HG02943 (cell line): Measurements from ENCODE around the gene S100A14.
"Not testable (repeated sequence)": the region's sequence is repeated elsewhere in the genome, so short reads cannot be mapped to it uniquely, and the experiment has no call there.

Experiments used
- ATAC-seq: cut with Tn5 transposase; IDR thresholded peaks from one replicate; pipeline ENCODE4 v1.9.1; 2021; ENCODE audit warnings: mild to moderate bottlenecking, low read depth, moderate library complexity; ENCODE audit not compliant: unreplicated experiment

S100A14 gene

GRCh38 chr1:153640213-153640612 lies 24.1 kb upstream of the S100A14 start:
- ATAC-seq, result not testable (repeated sequence)

GRCh38 chr1:153639280-153639679 lies 23.2 kb upstream of the S100A14 start:
- no peak for ATAC-seq

- ATAC-seq, result no peak
Measured at GRCh38 chr1:153638261-153638660, 22.1 kb upstream of the S100A14 start.

- ATAC-seq, result no peak
Measured at GRCh38 chr1:153636312-153636711, 20.2 kb upstream of the S100A14 start.

GRCh38 chr1:153635872-153636271 lies 19.7 kb upstream of the S100A14 start:
- no peak for ATAC-seq

GRCh38 chr1:153633754-153634665 lies 17.9 kb upstream of the S100A14 start, which contains the start of gene CHTOP:
CHTOP (plus strand) TSS chr1:153634066; CDS start chr1:153636589, 2,523 bp downstream.
- ATAC-seq, result peak; percentile 78

GRCh38 chr1:153633161-153633753 lies 17.1 kb upstream of the S100A14 start:
- ATAC-seq, result no peak

- ATAC-seq, result no peak
Measured at GRCh38 chr1:153631047-153632022, 15.2 kb upstream of the S100A14 start.

GRCh38 chr1:153630384-153630783 lies 14.3 kb upstream of the S100A14 start:
- no peak for ATAC-seq

GRCh38 chr1:153629971-153630370 lies 13.8 kb upstream of the S100A14 start:
- ATAC-seq, result no peak

GRCh38 chr1:153629343-153629665 lies 13.2 kb upstream of the S100A14 start:
- no peak for ATAC-seq

GRCh38 chr1:153628638-153629342 lies 12.7 kb upstream of the S100A14 start:
- no peak for ATAC-seq

GRCh38 chr1:153627715-153628626 lies 11.8 kb upstream of the S100A14 start, which contains the start of gene S100A1:
S100A1 (plus strand) TSS chr1:153628434; CDS start chr1:153630522, 2,088 bp downstream.
- ATAC-seq, result no peak

GRCh38 chr1:153626904-153627714 lies 11.0 kb upstream of the S100A14 start, which contains the start of gene S100A13:
S100A13 (minus strand) TSS chr1:153627505; CDS start chr1:153626472, 1,033 bp downstream.
- no peak for ATAC-seq

- no peak for ATAC-seq
Measured at GRCh38 chr1:153626477-153626903, 10.4 kb upstream of the S100A14 start.

GRCh38 chr1:153624965-153625611 lies 9.0 kb upstream of the S100A14 start:
- ATAC-seq, result no peak

GRCh38 chr1:153623101-153623500 lies 7.0 kb upstream of the S100A14 start:
- ATAC-seq, result no peak
